Fibroblast of peridontal ligament (primary cell): Measurements from ENCODE around the gene TGFBR3.
"Not testable (repeated sequence)": the region's sequence is repeated elsewhere in the genome, so short reads cannot be mapped to it uniquely, and the experiment has no call there.

ENCODE experiments used
- DNase-seq: peaks from one replicate; pipeline ENCODE4 v3.0.0-alpha.2; 2010; ENCODE audit errors: extremely low read depth

TGFBR3 gene

DNA sequence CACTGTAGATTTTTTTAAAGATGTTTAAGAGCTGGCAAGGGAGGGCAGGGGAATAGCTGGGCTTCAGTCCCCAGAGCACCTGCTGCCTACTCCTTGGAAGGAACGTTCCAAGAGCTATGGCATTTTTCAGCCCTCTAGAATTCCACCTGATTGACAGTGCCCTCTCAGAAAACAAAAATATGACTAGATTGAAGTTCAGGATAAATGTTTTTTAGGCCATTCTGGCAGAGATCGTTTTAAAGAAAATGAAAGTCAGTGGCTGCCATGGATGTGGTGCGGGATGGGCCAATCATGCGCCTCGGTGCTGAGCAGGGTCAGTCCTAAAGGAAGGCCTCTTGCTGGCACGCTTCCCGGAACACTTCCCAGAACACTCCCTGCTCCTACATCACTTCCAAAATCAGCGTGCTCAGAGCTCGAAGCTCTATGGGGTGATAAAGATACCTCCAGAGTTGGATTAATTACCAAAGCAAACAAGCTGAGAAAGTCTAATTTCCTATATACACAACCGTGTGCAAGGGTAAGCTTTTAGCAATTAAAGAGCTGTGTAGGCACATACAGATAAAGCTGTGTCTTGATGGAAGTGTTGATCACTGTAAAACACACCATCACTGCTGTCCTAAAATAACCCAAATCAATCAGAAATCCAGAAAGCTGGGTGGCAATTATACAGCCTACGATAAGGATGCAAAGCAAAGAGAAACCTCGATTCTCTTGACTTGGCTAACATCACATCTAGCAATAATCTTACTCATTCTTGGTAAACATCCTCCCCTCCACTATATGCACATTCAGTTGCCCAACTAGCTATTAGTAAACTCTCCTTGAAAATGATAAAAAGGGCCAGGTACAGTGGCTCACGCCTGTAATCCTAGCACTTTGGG, 34.6 kb downstream of the TGFBR3 start:
- peak; percentile 93 for DNase-seq

DNA sequence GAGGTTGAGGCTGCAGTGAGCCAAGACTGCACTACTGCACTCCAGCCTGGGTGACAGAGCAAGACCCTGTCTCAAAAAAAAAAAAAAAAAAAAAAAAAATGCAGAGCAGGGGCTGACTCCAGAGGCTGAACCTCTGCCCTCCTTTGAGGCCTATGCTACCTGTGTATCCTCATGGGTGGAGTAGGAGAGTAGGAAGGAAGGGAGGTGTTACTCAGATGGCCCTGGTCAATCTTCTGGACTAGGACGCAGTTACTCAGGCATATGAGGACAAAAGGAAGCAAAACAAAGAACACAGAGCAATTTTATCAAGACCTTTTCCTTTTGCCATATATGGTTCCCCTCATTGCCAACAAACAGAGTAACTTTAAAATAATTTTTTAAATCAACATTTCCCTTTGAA, 35.2 kb downstream of the TGFBR3 start:
- no peak for DNase-seq

DNA sequence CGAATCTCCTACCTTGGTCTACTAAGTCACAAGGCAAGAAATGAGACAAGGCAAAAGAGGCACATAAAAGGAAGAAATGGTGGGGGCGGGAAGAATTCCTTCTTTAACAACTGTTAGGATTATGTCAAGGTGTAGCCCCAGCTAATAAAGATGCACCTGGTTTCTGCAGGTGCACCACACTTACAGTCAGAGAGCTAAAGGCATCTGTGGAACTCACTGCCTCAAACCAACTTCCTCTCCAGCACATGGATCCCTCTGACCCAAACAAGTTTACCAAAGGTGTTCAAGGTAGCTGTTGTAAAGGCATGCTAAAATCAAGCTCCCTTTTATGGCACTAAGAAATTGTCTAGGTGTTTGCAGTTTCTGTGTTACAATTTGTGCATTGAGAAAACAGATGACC, 38.1 kb downstream of the TGFBR3 start:
- no peak for DNase-seq

DNA sequence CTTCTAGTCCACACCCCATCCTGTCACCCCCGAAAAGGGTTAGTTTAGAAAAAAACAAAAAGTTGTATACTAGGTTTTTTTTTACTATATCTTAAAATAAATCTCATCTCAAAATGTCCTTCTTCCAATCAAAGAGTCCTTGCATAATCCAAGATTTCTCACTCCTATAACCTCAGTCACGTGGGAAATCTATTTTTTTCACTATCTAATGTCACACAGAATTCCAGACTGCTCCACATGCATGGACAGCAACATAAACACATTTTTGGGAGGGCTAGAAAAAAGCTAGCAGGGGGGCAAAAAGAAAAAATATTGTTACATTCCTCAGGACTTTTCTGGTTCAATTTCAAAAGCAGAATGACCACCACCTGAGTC, 39.3 kb downstream of the TGFBR3 start:
- no peak for DNase-seq

DNA sequence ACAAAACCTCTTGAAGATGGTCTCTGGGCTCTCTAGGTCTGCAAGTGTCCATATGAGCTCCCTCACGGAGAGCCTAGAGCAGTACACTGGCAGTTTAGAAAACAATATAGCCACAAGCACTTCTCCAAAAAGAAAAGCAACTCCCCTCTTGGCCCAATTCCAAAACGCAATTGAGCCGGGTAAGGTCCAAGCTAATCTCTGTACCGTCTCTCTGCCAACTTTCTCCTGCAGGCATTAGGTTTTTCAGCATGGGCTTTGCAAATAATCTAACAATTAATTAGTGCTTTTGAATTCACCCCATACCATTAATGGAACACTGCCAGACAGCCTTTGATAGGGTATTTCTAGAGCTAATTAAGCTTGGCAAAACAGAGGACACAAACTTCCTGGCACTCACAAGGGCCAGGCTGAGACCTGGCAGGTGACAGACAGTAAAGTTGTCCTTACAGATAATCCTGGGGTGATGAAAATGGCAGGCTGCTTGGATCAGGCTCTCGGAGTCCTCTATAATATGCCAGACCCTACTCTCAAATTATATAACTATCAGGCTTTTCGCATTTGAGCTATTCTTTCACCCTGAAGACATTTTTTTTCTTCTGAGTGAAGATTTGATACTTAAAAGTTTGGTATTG, 39.8 kb downstream of the TGFBR3 start:
- DNase-seq = peak; percentile 79

DNA sequence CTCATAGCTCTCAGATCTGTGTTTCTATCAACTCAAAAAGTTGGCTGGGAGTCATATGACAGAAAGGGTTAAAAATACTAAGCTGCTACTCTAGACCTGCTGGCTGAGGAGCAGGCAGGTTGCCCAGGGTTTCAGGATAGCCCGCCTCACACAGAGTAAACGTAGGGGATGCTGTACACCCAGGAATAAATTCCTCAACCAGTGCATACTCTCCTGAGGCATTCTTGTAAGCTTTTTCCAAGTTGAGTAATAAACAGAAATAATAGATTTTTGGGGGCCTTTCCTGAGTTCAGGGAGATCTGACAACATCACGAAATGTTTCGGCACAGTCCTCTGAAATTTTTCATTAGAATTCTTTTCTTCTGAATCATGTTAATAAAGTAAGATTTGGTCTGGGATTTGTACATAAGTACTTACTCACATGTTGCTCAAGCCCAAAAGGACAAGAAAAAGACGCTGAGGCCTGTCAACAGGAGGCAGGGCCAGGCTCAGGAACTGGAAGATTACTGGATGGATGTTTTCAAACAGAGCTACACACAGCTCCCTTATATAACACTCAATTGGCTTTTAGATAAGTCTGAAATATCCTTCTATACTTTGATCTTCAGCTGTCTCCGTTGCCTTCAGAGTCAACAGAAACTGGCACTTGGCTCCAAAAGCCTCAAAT, 41.0 kb downstream of the TGFBR3 start:
- DNase-seq = peak; percentile 95

DNA sequence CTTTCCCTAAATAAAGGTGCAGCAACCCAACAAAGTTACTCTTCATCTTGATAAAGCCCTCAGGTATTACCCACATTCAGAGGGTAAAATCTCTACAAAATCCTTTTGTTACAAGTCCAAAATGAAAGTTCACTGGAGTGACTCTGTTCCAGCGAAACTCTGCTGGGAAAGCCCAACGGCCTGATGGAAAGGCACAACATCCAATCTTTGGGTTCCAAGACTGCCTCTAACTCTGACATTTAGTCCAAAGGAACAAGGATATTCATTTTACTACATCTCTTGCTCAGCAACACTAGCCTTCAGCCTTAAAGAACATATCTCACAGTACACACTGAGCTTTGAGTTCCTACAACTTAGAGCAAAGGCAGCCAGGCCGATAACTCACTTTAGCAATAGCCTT, 42.1 kb downstream of the TGFBR3 start:
- no peak for DNase-seq

DNA sequence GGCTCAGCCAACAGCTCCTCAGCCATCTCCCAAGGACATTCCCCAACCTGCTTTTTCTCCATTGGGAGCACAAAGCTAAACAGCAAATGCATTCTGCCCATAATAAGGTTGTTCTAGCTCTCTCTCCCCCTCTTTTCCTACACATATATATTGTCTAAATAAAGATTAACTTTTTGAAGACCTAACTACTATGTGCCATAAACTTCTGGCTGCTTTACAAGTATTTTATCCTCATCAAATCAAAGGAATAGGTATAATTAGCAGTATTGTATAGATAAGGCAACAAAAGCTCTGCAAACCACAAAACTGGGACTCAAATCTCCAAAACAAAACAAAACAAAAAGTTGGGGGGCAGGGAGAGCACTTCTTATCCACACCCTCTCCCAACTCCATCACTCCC, 43.4 kb downstream of the TGFBR3 start:
- no peak for DNase-seq

DNA sequence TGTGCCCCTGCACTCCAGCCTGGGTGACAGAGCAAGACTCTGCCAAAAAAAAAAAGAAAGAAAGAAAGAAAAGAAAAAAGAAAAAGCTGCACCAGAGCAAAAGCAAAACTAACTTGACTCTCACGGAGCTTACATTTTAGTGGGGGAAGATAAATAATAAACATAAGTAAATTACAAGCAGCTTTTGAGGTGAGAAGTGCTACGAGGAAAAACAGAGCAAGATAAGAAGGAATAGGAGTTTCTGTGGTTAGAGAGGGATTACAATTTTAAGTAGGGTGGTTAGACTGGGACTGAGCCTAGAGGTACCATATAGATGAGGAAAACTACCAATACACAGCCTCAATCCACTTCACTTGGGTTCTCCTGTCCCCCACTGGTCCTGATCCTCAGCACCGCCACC, 43.9 kb downstream of the TGFBR3 start:
- DNase-seq = no peak

DNA sequence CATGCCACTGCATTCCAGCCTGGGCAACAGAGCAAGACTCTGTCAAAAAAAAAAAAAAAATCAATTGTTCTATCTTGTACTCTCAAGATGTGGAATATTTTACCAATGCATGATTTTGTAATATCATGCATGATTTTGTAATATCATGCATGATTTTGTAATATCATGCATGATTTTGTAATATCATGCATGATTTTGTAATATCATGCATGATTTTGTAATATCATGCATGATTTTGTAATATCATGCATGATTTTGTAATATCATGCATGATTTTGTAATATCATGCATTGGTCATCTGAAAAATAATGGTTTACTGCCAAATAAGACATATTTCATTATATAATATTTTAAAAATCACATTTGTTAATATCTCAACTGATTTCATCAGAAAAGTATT, 45.7 kb downstream of the TGFBR3 start:
- peak; percentile 23 for DNase-seq

DNA sequence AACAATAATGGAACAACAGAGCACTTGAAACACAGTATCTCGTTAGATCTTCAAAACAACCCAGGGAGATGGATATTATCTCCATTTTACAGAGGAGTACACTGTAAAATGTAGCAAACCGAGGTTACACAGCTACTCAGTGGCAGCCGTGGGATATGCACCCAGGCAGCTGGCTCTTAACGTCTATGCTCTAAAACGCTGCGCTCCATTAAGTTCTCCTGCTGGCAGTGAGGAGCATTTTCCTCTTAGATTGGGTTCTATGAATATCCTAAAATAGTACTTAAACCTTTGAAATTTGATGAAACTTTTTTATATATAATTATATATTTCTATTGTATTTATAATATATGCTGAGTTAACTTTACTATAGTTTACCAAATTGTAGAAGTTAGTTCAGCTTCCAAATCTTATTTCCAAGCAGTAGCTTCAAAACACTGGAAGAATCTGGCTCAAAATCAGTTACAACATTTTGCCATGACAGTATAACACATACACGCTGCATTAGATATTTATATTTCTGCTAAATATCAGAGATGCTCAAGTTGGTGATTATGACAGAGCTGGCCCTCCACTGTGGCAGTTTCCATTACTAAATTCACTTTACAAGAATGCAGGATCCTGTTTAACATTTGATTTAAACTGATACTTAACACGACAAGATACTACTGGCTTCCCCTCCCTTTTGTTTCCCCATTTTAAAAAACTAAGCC, 49.5 kb downstream of the TGFBR3 start:
- DNase-seq = no peak

DNA sequence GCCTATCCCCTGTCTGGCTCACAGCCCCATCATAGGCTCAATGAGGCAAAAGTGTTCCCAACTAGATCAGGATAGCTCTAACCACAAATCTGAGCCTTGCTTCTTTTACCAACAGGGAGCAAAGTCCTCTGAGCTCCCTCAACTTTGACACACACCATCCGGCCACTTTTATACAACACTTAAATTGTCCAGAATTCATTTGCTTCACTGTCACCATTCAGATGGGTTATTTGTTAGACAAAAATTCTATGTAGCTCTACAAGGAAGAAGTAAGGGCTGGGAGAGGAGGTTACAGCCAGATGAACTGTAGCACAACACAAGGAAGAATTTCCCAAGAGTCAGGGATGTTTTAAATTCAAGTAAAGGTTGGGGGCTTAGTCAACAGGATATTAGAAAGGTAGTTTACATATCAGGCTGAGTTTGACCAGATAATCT, 50.8 kb downstream of the TGFBR3 start:
- DNase-seq = no peak

DNA sequence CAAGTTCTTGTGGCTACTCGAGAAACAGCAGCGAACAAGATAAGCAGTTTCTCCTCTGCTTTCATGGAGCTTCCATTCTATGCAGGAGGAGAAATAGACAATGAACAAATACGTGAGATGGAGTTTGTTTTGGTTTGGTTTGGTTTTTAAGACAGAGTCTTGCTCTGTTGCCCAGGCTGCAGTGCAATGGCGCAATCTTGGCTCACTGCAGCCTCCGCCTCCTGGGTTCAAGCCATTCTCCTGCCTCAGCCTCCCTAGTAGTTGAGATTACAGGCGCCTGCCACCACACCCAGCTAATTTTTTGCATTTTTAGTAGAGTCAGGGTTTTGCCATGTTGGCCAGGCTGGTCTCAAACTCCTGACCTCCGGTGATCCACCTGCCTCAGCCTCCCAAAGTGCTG, 51.4 kb downstream of the TGFBR3 start:
- DNase-seq = not testable (repeated sequence)

DNA sequence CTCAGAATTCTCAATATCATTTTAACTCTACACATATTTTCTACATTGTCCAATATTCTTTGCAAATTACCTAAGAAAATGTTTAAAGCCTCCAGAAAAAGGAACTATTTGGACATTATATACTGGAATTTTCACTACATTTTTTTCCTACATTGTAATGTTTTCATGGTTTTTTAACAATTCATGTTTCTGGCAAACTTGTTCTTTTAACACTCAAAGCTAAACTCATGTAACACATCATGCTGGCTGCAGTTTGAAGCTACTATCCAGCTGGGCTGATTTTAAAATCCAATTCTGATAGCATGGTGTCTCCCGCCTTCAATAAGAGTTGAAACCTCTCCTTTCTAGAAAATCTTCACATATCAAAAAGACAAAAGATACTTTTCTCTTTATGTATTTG, 52.0 kb downstream of the TGFBR3 start:
- DNase-seq = peak; percentile 30

DNA sequence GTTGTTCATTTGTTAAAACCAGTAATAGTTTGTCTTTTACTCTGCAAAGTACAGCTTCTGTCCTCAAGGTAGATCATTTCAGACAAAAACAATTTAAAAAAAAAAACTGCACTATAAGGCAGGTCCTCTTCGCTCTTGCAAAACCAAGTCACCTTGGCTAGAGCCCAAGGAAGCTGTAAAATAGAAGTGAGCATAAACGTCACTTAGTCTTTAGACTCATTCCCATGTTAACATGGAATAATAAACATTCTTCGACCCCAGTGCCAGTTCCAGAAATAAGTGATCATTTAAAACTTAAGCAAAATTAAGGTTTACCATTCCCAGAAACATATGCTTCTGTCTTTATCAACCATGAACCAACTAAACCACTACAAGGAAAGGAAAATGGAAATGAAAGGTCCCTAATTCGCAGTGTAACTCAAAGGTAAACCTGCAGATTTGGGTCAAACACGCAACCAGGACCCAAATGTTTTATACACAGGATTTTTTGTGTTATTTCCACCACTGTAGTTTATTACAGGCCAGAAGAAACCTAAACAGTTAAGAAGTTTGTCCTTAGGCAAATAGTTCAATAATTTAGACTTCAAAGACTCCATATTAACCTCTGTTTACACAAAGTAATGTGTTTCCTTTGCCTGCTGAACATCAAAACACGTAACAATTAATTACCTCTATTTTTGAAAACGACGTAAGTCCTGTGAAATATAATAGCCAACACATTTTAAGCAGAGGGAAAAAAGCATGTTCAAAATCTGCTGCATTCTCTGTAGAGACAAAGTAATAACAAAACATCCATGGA, 54.6 kb downstream of the TGFBR3 start:
- DNase-seq = peak; percentile 78

DNA sequence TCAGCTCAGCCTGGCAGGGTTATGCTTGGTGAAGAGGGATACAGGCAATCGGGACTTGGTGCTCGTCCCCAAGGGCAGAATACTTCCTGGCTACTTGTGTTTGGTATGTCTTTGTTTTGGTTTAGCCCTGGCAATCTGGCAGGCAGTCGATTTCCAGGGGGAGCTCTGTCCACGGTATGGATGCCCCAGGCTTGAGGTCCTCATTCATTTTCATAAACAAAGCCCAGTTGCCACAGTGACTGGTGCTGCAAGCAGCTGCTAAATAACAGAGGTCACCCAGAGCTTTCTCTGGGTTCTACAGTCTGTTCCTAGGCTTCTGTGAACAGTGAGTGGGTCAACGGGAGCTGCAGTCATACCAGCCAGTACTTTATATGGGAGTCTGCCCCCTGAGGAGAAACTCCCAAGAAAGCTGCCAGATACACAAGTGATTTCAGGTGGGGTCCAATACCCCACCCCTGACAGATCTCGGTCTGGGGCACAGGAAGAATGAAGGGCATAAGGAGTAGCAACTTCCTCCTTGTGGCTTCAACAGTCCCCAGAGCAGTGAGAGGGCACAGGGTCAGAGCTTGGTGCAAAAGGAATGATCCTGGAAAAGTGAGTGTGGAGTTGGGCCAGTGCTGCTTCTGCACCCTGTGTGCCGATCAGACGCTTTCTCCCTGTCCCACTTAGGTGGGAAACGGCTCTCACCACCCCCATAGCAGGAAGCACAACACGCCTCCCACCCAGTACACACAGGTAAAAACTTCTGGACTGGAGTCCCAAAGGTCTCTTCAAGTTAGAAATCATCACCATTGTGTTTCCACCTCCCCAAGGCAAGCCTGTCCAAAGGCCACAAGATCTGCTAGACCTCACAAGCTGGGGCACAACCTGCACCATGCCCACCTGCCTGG, 55.5 kb downstream of the TGFBR3 start:
- DNase-seq = peak; percentile 96

DNA sequence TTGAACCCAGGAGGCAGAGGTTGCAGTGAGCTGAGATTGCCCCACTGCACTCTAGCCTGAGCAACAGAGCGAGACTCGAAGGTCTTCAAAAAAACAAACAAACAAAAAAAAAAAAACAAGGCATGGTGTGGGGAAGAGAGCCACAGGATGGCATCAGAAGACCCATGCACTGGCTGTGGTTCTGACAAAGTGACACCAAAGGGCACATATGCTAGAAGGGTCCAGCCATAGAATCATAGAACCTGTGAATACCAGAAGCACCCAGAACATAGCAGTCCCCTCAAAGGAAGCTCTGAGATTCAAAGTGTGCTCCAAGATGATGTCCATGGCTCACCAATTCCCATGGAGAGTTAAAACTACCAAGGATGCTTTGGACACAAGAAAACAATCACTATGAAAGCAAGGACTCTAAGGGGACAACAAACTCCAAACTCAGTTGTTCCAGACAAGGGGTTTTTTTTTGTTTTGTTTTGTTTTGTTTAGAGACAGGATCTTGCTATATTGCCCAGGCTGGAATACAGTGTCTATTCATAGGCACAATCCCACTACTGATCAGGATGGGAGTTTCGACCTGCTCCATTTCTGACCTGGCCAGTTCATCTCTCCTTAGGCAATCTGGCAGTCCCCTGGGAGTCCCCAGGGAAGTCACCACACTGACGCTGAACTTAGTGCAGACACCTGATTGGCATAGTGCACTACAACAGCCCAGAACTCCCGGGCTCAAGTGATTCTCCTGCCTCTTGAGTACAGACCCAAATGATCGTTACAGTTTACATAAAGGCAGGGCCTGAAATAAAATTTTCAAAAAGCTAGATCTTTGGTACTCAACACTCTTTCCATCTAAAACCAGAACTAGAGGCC, 56.4 kb downstream of the TGFBR3 start:
- no peak for DNase-seq

DNA sequence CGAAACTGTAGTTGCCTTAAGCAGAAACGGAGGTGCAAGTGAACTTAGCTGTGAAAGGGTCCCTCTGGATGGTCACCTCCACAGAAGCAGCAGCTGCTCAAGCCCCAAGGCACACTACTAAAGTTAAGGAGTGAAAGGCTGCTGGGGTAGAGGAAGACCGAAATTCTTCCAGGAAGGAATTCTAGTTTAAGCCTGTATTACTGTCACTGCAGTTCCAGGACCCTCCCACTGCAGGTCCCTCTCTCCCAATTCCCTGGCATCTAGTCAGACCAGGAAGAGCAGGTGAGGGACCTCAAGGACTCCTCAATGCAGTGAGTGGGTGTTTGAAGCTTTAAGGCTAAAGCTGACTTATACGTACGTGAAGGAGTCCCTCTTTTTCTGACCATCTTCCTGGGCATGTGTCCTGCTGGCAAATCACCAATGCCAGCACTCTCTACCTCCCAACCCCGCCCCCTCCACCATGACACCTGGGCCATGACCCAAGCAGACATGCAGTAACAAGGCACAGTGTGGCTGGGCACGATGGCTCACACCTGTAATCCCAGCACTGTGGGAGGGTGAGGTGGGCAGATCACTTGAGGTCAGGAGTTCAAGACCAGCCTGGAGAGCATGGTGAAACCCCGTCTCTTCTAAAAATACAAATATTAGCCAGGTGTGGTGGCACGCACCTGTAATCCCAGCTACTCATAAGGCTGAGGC, 57.2 kb downstream of the TGFBR3 start:
- DNase-seq = no peak
